Naive B cell (primary cell): ENCODE data around the gene CD276. TPM values are rescaled to one million over a fixed set of nuclear protein-coding genes. Genes with fewer than 3 reads are reported as not detected.
"Not testable (repeated sequence)": the region's sequence is repeated elsewhere in the genome, so short reads cannot be mapped to it uniquely, and the experiment has no call there.

Experiments used
- ATAC-seq, 2 donors: fragments of 150-1000 bp; cut with Tn5 transposase; 2 replicates each; pipeline ENCODE4 v1.10.0; 2021; ENCODE audit warnings: low read depth in 2 of 2, mild to moderate bottlenecking in 2 of 2, moderate library complexity in 2 of 2
- DNase-seq: peaks from one replicate; pipeline ENCODE4 v3.0.0; 2022
- H3K27ac Mint-ChIP-seq, 6 donors: one replicate each; pipeline ENCODE4 v1.8.0; 2020 to 2022; ENCODE audit warnings: mild to moderate bottlenecking in 6 of 6, mixed read lengths in 6 of 6, moderate library complexity in 5 of 6, inconsistent platforms in 2 of 6
- H3K27me3 Mint-ChIP-seq, 3 donors: one replicate each; pipeline ENCODE4 v1.8.0; 2021 to 2022; ENCODE audit warnings: mixed read lengths in 3 of 3, mild to moderate bottlenecking in 1 of 3
- H3K36me3 Mint-ChIP-seq, 2 donors: one replicate each; pipeline ENCODE4 v1.8.0; 2020 to 2022; ENCODE audit warnings: mixed read lengths in 2 of 2, inconsistent platforms in 1 of 2, mild to moderate bottlenecking in 1 of 2
- H3K4me1 Mint-ChIP-seq, 3 donors: one replicate each; pipeline ENCODE4 v1.8.0; 2020 to 2022; ENCODE audit warnings: mixed read lengths in 3 of 3, inconsistent platforms in 1 of 3, mild to moderate bottlenecking in 1 of 3, moderate library complexity in 1 of 3
- H3K4me3 Mint-ChIP-seq, 8 donors: one replicate each; pipeline ENCODE4 v1.8.0; 2020 to 2022; ENCODE audit warnings: mild to moderate bottlenecking in 8 of 8, mixed read lengths in 8 of 8, moderate library complexity in 8 of 8, inconsistent platforms in 2 of 8
- H3K9me3 Mint-ChIP-seq, 7 donors: one replicate each; pipeline ENCODE4 v1.8.0; 2020 to 2022; ENCODE audit warnings: mixed read lengths in 7 of 7, mild to moderate bottlenecking in 5 of 7, inconsistent platforms in 2 of 7, moderate library complexity in 1 of 7
- polyA plus RNA-seq, 6 donors: library from polyadenylated mRNA; unstranded; fragments of 300-500 nt; fragmentation: Illumina TruSeq; gene quantifications; one replicate each; pipeline ENCODE4 v1.2.3, GENCODE V29; 2021; ENCODE audit warnings: low read depth in 6 of 6

CD276 gene
- polyA plus RNA-seq: not detected

GRCh38 chr15:73683777-73684580, at the start of gene CD276:
TSS of gene CD276 (plus strand) at chr15:73684383. CDS start at chr15:73699640, 15,257 bp downstream.
- no peak for ATAC-seq
- H3K4me3 Mint-ChIP-seq: peak within 1 kb of the TSS in 7 of 8 donors; percentile 66 to 83 (median 69)

GRCh38 chr15:73637527-73637926, 46.7 kb upstream of the CD276 start:
- Mint-ChIP-seq H3K9me3 (peaks cover 11 to 25% (median 20%) of the 10 kb centered on the region in 7 donors), H3K27me3 (peaks cover 15 to 40% (median 22%) of the 10 kb centered on the region in 3 donors), H3K4me1 (peaks cover 18 to 27% (median 21%) of the 10 kb centered on the region in 3 donors), H3K36me3 (peaks cover 0 to 11% of the 10 kb centered on the region in 2 donors), H3K4me3 (peak overlapping the region in 1 of 8 donors; percentile 6), H3K27ac (peak overlapping the region in 1 of 6 donors; percentile 53)
- ATAC-seq (no peak), DNase-seq (no peak)

More at GRCh38 chr15:73683777-73684580, at the start of gene CD276:
- Mint-ChIP-seq H3K27me3 (peaks cover 60 to 80% (median 76%) of the 10 kb centered on the region in 3 donors), H3K4me1 (peaks cover 8 to 13% (median 9%) of the 10 kb centered on the region in 3 donors), H3K9me3 (no peaks in the 10 kb centered on the region), H3K36me3 (no peaks in the 10 kb centered on the region), H3K27ac (peak within 1 kb of the TSS in 1 of 6 donors; percentile 43)
- no peak for DNase-seq

GRCh38 chr15:73639464-73639863, 44.7 kb upstream of the CD276 start:
- peaks cover 11 to 24% (median 17%) of the 10 kb centered on the region in 7 donors for H3K9me3 Mint-ChIP-seq
- H3K27ac Mint-ChIP-seq, DNase-seq, H3K4me3 Mint-ChIP-seq, ATAC-seq: not testable (repeated sequence)
- peaks cover 9 to 17% (median 11%) of the 10 kb centered on the region in 3 donors for H3K4me1 Mint-ChIP-seq
- H3K27me3 Mint-ChIP-seq: peaks cover 22 to 40% (median 24%) of the 10 kb centered on the region in 3 donors
- peaks cover 0 to 11% of the 10 kb centered on the region in 2 donors for H3K36me3 Mint-ChIP-seq

GRCh38 chr15:73647259-73648013, 36.7 kb upstream of the CD276 start:
- no peak for DNase-seq
- Mint-ChIP-seq H3K4me3 (no peak overlapping the region), H3K9me3 (peaks cover 0 to 18% (median 5%) of the 10 kb centered on the region in 7 donors), H3K27me3 (peaks cover 36 to 45% (median 45%) of the 10 kb centered on the region in 3 donors), H3K36me3 (peaks cover 0 to 8% of the 10 kb centered on the region in 2 donors), H3K27ac (no peak overlapping the region), H3K4me1 (no peaks in the 10 kb centered on the region)
- ATAC-seq: no peak

GRCh38 chr15:73648014-73648295, 36.2 kb upstream of the CD276 start:
- H3K27ac Mint-ChIP-seq: no peak overlapping the region
- peaks cover 0 to 18% (median 5%) of the 10 kb centered on the region in 7 donors for H3K9me3 Mint-ChIP-seq
- ATAC-seq: no peak
- H3K4me1 Mint-ChIP-seq: no peaks in the 10 kb centered on the region
- peaks cover 36 to 47% (median 45%) of the 10 kb centered on the region in 3 donors for H3K27me3 Mint-ChIP-seq
- H3K36me3 Mint-ChIP-seq: peaks cover 0 to 8% of the 10 kb centered on the region in 2 donors
- no peak for DNase-seq
- H3K4me3 Mint-ChIP-seq: no peak overlapping the region

GRCh38 chr15:73650416-73651126, 33.6 kb upstream of the CD276 start:
- Mint-ChIP-seq H3K27ac (no peak overlapping the region), H3K9me3 (peaks cover 0 to 18% (median 5%) of the 10 kb centered on the region in 7 donors), H3K4me1 (no peaks in the 10 kb centered on the region), H3K27me3 (peaks cover 39 to 55% (median 53%) of the 10 kb centered on the region in 3 donors), H3K36me3 (peaks cover 0 to 8% of the 10 kb centered on the region in 2 donors), H3K4me3 (no peak overlapping the region)
- ATAC-seq (no peak), DNase-seq (no peak)

- peaks cover 0 to 18% (median 3%) of the 10 kb centered on the region in 7 donors for H3K9me3 Mint-ChIP-seq
- H3K4me1 Mint-ChIP-seq: no peaks in the 10 kb centered on the region
- no peak overlapping the region for H3K4me3 Mint-ChIP-seq
- H3K36me3 Mint-ChIP-seq: peaks cover 0 to 8% of the 10 kb centered on the region in 2 donors
- DNase-seq (no peak), ATAC-seq (no peak)
- peaks cover 44 to 49% (median 44%) of the 10 kb centered on the region in 3 donors for H3K27me3 Mint-ChIP-seq
- no peak overlapping the region for H3K27ac Mint-ChIP-seq
Measured at GRCh38 chr15:73654659-73655058, 29.5 kb upstream of the CD276 start.

- ATAC-seq: no peak
- no peak for DNase-seq
Measured at GRCh38 chr15:73655724-73656123, 28.5 kb upstream of the CD276 start.

GRCh38 chr15:73658645-73659044, 25.5 kb upstream of the CD276 start:
- Mint-ChIP-seq H3K9me3 (peaks cover 2 to 22% (median 10%) of the 10 kb centered on the region in 7 donors), H3K4me1 (no peaks in the 10 kb centered on the region), H3K27me3 (peaks cover 35 to 58% (median 42%) of the 10 kb centered on the region in 3 donors), H3K27ac (no peak overlapping the region), H3K36me3 (peaks cover 0 to 8% of the 10 kb centered on the region in 2 donors), H3K4me3 (no peak overlapping the region)
- ATAC-seq: no peak
- DNase-seq: no peak

More at GRCh38 chr15:73655724-73656123, 28.5 kb upstream of the CD276 start:
- Mint-ChIP-seq H3K4me1 (no peaks in the 10 kb centered on the region), H3K9me3 (peaks cover 0 to 12% (median 3%) of the 10 kb centered on the region in 7 donors), H3K27me3 (peaks cover 42 to 50% (median 44%) of the 10 kb centered on the region in 3 donors), H3K27ac (no peak overlapping the region), H3K36me3 (peaks cover 0 to 8% of the 10 kb centered on the region in 2 donors), H3K4me3 (no peak overlapping the region)

GRCh38 chr15:73660455-73660854, 23.7 kb upstream of the CD276 start:
- Mint-ChIP-seq H3K27ac (no peak overlapping the region), H3K4me3 (no peak overlapping the region), H3K27me3 (peaks cover 32 to 56% (median 42%) of the 10 kb centered on the region in 3 donors), H3K9me3 (peaks cover 2 to 22% (median 13%) of the 10 kb centered on the region in 7 donors), H3K4me1 (no peaks in the 10 kb centered on the region), H3K36me3 (peaks cover 0 to 8% of the 10 kb centered on the region in 2 donors)
- DNase-seq: no peak
- no peak for ATAC-seq

GRCh38 chr15:73674587-73674986, 9.6 kb upstream of the CD276 start:
- peaks cover 0 to 8% of the 10 kb centered on the region in 2 donors for H3K36me3 Mint-ChIP-seq
- peaks cover 0 to 7% (median 0%) of the 10 kb centered on the region in 7 donors for H3K9me3 Mint-ChIP-seq
- no peak overlapping the region for H3K4me3 Mint-ChIP-seq
- H3K27me3 Mint-ChIP-seq: peaks cover 32 to 38% (median 37%) of the 10 kb centered on the region in 3 donors
- DNase-seq (no peak), ATAC-seq (no peak)
- no peaks in the 10 kb centered on the region for H3K4me1 Mint-ChIP-seq
- no peak overlapping the region for H3K27ac Mint-ChIP-seq

GRCh38 chr15:73677146-73677607, 7.0 kb upstream of the CD276 start:
- H3K27me3 Mint-ChIP-seq: peaks cover 31 to 45% (median 37%) of the 10 kb centered on the region in 3 donors
- ATAC-seq: peak in 1 of 2 donors; percentile 28
- peaks cover 0 to 3% (median 0%) of the 10 kb centered on the region in 7 donors for H3K9me3 Mint-ChIP-seq
- peaks cover 0 to 8% of the 10 kb centered on the region in 2 donors for H3K36me3 Mint-ChIP-seq
- peak; percentile 18 for DNase-seq
- H3K27ac Mint-ChIP-seq: no peak overlapping the region
- H3K4me3 Mint-ChIP-seq: no peak overlapping the region
- H3K4me1 Mint-ChIP-seq: no peaks in the 10 kb centered on the region
